HG02571 (cell line): Measurements from ENCODE around the gene GPRC5B.

Experiments used
- ATAC-seq: cut with Tn5 transposase; IDR thresholded peaks from one replicate; pipeline ENCODE4 v1.9.1; 2021; ENCODE audit warnings: mild to moderate bottlenecking, moderate library complexity; ENCODE audit not compliant: unreplicated experiment

GPRC5B gene

DNA sequence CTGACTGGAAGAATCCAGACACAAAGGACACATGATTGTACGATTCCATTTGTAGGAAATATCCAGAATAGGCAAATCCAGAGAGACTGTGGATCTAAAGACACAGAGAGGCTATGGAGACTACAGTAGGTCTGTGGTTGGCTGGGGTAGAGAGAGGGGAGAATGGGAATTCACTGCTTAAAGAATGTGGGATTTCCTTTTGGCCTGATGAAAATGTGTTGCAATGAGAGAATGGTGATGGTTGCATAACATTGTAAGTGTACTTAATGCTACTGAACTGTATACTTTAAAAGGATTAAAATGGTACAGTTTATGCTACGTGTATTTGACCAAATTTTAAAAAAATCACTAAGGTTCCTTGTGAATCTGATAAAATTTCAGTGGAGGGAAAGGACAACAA is 62.1 kb downstream of the GPRC5B start:
- ATAC-seq: no peak

DNA sequence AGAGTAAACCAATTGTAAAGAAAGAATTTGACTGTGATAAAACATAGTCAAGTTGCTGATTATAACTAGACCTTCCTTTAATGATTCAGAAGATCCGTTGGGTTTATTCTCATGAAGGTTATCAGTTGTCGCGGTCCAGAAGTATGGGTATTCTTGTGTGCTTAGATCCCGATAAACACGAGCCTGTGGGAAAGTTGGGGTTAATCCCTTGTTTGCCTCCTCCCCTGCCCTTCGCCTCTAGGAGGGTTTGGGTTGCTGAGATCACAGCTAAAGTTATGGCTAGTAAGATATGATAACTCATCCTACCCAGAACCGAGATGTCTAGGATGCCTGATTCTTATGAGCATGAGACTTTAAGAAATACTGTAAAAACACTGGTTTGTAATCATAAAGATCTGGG is 66.8 kb downstream of the GPRC5B start:
- no peak for ATAC-seq

- ATAC-seq: no peak
Measured at GRCh38 chr16:19817122-19817521, 67.5 kb downstream of the GPRC5B start.

DNA sequence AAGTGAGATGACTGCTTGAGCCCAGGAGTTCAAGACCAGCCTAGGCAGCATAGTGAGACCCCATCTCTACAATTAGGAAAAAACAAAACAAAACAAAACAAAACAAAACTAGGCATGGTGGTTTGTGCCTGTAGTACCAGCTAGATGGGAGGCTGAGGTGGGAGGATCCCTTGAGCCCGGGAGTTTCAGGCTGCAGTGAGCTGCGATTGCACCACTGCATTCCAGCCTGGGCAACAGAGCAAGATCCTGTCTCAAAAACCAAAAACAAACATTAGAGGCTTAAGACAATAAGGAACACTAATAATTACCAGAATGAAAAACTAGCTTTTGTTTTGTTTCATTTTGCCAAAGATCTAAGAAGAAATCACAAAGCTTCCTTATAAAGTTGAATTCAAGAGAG is 69.2 kb downstream of the GPRC5B start:
- ATAC-seq: no peak

- ATAC-seq: no peak
Measured at GRCh38 chr16:19812986-19813385, 71.7 kb downstream of the GPRC5B start.

DNA sequence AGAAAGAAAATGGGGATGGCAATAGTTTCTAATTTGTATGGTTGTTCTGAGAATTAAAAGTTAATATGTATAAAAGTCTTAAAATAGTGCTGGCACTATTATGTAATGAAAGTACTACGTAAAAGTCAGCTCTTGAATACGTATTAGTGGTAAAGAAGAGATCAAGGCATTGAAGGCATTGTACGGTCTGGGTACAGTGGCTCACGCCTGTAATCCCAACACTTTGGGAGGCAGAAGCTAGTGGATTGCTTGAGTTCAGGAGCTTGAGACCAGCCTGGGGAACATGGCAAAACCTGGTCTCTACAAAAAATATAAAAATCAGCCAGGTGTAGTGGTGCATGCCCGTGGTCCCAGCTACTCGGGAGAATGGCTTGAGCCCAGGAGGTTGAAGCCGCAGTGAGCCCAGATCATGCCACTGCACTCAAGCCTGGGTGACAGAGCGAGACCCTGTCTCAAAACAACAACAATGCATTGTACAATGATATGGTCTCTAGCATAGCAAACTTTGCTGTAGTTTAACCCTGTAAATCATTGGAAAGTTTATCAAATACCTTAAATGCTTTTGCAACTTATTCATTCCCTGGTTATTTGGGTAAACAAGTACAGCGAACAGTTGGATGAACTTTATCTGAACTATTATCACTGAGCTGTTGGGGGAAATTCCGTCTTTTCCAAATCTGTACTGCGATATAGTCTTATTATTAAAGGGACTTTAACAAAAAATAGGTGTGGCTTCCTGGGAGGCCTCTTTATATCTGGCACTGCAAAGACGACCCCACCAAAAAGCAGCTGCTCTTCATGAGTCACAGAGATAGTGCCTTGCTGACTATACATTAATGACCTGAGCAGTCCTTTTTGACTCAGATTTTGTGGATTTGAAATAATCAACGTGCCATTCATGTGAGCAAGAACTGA is 73.6 kb downstream of the GPRC5B start:
- ATAC-seq: no peak

DNA sequence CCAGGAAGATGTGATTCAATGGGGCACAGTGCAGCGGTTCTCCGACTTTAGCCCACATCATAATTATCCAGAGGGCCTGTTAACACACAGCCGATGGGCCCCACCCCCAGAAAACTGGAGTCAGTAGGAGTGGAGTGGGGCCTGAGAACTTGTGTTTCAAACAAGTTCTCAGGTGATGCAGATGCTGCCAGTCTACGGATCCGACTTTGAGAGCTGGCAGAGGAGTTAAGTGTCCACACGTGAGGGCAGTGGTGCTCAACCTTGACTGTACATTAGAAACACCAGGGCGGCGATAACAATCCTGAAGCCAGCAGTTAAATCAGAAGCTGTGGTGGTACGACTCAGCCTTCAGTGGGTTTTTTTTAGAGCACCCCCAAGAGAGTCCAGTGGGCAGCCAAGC is 75.0 kb downstream of the GPRC5B start:
- ATAC-seq: no peak

GRCh38 chr16:19809121-19809635 is 75.5 kb downstream of the GPRC5B start:
- ATAC-seq: no peak

DNA sequence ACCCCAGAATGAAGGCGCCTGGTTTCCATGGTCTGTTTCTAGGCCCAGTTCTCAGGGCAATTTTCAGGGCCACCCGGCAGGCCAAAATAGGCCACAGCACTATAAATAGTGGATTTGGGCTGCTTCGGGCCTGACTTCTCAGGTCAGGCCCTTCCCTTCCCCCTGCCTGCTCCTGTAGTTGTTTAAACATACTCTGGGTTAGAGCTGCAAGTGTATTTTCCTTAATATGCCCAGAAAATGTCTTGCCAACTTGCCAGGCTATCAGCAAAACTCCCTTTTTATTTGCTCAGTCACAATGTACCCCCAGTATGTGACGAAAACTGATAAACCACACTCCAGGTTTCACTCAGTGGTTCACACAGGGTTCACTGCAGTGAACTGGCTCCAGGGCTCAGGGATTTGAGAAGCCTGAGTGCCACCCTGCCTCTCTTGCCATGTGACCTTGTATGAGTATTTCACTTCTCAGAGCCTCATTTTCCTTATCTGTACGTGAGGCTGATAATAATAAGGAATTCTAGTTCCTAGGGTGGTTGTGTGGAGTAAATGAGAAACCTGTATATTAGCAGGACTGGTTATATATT is 76.5 kb downstream of the GPRC5B start:
- no peak for ATAC-seq
